Subcutaneous adipose tissue (tissue), 4 donors: ENCODE measurements around the gene SRBD1. TPM values are rescaled to one million over a fixed set of nuclear protein-coding genes. Genes with fewer than 3 reads are reported as not detected.

ENCODE experiments used
- CTCF ChIP-seq: fragments of 450-650 bp; IDR thresholded peaks from one replicate; pipeline ENCODE4 v1.5.1; 2016; ENCODE audit warnings: low read depth, mild to moderate bottlenecking, control low read depth, antibody characterized with exemption, moderate library complexity
- total RNA-seq, 4 donors: library from RNA; depleted of rRNA; stranded (reverse); fragments of >200 nt; gene quantifications; one replicate each; pipeline ENCODE4 v1.1.0, GENCODE V29; 2016

Gene SRBD1
- total RNA-seq, 4 donors from 2014 or later: 20.3 to 28.0 (median 23.5) TPM

GRCh38 chr2:45542013-45542412 lies 69.1 kb downstream of the SRBD1 start:
- no peak for TF ChIP-seq CTCF

GRCh38 chr2:45541450-45541849 lies 69.6 kb downstream of the SRBD1 start:
- TF ChIP-seq CTCF: no peak

- TF ChIP-seq CTCF: no peak
Observed at GRCh38 chr2:45540942-45541341, 70.1 kb downstream of the SRBD1 start.

- no peak for TF ChIP-seq CTCF
Observed at GRCh38 chr2:45533771-45534170, 77.3 kb downstream of the SRBD1 start.

GRCh38 chr2:45532181-45532580 lies 78.9 kb downstream of the SRBD1 start:
- no peak for TF ChIP-seq CTCF

- no peak for TF ChIP-seq CTCF
Observed at GRCh38 chr2:45524016-45524415, 87.1 kb downstream of the SRBD1 start.

GRCh38 chr2:45518546-45518945 lies 92.5 kb downstream of the SRBD1 start:
- no peak for TF ChIP-seq CTCF
